Stromal cell of bone marrow (primary cell): Measurements from ENCODE around the gene SYNE1.

Source experiments
- DNase-seq: peaks from one replicate; pipeline ENCODE4 v3.0.0-alpha.2; 2012; ENCODE audit warnings: low read depth

SYNE1 gene

GRCh38 chr6:152490971-152491378 is 146.2 kb downstream of the SYNE1 start:
- DNase-seq: peak; percentile 10

DNA sequence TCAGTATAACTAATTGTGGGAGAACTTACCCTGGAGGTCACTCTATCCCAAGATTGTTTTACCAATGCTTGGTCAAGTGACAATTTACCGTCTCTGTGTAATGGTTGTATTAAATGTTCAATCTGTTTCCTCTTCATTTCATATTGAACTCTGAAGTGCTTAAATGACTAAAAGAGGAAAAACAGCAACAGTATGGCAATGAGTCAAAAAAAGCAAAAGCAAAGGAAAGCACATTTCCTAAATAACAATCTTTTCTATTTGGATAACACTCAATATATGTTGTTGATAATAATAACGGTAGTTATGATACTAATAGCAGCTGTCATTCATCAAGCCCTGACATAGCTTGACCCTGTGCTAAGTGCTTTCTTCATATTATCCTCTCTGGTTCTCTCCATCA is 152.4 kb downstream of the SYNE1 start:
- no peak for DNase-seq

GRCh38 chr6:152482289-152482688 is 154.9 kb downstream of the SYNE1 start:
- no peak for DNase-seq

DNA sequence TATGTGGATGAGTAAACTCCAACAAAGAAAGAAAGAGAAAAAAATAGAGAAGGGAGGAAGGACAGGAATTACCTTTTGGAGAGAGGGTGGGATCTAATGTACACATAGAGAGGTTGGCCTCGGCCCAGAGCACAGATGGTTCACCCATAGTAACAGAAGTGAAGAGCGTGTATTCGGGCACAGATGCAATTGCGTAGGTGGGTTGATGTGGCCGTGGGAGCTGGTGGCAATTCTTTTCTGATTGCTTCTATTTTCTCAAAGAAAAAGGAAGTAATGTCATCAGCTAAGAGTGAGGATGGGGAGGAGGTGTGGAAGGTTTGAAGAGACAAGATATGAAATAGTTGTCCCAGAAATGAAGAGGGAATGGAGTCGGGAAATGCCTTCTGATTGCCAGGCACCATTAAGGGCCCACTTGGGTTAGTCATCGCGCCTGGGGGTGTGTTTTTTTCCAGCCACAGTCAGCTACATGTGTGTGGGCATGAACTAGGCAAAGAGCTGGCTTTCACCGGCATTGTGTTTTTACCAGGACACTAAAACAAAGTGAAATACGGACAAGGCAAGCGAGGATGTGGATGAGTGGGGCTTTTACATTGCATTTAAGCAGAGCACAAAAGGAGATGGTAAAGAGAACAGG is 158.7 kb downstream of the SYNE1 start:
- DNase-seq: no peak

DNA sequence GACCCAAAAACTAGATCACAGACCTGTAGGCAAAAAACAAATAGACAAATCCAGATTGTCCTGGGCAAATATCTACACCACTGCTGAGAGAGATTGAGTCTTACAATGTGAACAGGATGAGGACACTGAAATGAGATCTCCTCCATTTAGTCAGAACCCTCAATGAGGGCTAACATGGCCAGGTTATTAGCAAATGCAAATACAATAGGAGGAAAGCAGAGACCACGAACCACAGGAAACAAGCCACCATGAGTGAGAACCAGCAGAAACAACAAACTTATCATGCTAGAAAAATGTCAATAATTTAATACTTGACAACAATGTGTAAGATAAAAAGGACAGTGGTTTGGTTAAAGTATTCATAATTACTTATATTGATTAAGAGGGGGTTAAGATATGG is 162.8 kb downstream of the SYNE1 start:
- no peak for DNase-seq

GRCh38 chr6:152472325-152472724 is 164.8 kb downstream of the SYNE1 start:
- DNase-seq: peak; percentile 19

- peak; percentile 27 for DNase-seq
Measured at GRCh38 chr6:152471456-152472265, 165.5 kb downstream of the SYNE1 start.

- DNase-seq: no peak
Measured at GRCh38 chr6:152463164-152463563, 174.0 kb downstream of the SYNE1 start.

DNA sequence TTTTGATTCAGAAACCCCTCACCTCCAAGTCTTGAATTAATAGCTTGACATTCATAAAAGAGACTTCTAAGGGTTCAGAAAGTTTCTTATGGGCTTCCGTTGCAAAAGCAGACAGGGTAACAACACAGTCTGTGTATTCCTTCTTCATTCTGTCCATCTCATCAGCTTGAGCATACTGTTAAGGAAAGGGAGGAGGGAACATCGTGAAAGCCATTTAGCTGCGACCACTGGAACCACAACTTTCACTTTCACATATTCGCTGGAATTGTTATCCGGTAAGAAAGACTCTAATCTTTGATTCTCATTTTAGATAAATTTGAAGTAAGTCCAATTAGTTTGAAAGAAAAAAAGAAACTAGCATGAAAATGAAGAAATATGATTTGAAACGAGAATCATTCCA is 174.4 kb downstream of the SYNE1 start:
- peak; percentile 18 for DNase-seq

GRCh38 chr6:152461556-152461955 is 175.6 kb downstream of the SYNE1 start:
- DNase-seq: no peak

DNA sequence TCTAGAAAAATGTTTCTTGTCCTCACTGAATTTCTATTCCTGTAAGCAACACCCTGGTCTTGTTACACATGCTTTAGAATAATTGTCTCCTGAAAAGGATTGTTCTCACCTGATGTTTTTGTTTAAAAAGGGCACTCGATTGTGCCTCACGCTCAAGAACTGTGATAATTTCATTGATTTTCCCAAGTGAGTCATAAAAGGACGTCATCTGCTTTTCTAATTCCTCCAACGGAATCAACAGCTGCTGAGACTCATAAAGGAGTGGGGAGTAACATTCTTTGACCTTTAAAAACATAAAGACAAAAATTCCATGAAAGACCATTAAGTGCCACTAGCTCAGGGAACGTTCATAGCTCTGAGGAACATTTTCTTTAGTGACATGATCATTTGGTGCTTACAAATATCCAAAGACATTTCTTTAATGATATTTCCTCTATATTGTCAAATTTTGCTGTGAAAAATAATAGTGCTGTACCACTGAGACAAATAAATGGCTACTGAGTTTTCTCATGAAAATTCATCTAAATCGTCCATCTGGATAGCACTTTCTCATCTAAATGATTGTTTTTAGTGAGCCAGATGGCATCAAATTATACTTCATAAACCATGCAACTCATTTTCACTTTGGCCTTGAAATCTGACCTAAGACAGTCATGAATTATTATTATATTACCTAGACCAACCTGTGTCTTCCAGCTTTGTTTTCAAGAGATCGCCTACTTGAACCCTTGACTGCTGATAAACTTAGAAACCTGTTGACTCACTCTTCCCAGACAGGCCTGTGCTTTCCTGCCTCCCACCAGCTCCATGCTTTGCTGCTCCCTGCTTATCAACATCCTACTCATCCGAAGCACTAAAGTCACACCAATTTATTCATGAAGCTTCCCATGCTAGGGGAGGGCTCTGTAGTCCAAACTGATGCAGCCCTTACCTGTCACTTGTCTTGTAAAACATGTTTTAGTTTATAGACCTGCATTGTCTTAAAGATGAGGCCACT is 178.2 kb downstream of the SYNE1 start:
- no peak for DNase-seq

- DNase-seq: no peak
Measured at GRCh38 chr6:152457949-152458624, 179.1 kb downstream of the SYNE1 start.

GRCh38 chr6:152454003-152454402 is 183.2 kb downstream of the SYNE1 start:
- DNase-seq: no peak

- no peak for DNase-seq
Measured at GRCh38 chr6:152453421-152453820, 183.7 kb downstream of the SYNE1 start.

DNA sequence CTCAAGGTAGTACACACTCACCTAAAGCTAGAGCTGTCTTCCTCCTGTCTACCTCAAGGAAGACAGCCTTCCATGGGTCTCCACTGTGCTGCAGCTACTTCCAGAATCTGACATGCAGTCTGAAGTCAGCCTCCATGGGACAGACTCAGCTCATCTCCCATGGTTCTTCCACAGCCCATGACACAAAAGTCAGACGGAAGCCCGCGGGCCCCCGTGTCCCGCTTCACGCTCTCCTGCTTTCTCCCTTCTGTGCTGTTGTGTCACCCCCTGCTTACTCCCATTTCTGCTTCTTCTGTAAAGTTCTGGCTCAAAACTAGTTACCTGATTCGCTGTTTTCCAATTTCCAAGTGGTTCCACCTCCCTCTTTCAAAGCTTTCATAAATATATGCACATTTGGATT is 184.5 kb downstream of the SYNE1 start:
- no peak for DNase-seq

GRCh38 chr6:152450519-152450918 is 186.6 kb downstream of the SYNE1 start:
- DNase-seq: no peak

DNA sequence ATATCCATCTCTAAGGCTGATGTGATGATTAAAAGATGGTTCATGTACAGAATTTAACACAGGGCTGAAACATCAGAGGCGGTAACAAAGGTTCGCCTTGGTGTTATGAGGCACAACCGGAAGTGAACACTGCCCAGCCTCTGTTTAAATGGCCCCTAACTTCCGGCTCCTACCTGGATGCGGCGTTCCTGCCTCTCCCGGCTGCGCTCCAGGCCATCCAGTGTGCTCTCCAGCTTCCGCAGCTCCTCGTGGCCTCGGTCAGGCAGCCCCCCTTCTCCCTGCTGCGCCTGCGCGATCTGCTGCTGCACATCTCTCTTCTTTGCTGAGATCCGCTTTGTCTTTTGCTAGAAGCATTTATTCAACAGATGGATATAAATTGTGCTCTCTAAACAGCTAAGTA is 195.3 kb downstream of the SYNE1 start:
- DNase-seq: no peak

DNA sequence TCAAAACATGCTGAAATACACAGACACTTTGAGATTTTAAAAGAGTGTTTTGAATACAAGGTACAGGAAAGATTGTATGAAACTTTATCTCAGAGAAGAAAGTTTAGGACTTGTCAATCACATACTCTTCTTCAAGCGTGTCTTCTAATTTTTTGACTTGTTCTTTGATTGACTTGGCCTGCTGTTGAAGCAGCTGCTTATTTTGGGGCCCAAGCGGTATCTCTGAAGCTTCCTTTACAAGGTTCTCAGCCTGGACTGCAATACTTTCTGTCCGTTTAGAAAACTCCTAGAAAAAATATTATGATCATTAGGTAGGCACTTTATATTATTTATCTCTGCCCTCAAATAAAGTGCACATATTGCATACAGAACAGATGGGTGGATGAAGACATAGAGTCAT is 201.3 kb downstream of the SYNE1 start:
- no peak for DNase-seq

DNA sequence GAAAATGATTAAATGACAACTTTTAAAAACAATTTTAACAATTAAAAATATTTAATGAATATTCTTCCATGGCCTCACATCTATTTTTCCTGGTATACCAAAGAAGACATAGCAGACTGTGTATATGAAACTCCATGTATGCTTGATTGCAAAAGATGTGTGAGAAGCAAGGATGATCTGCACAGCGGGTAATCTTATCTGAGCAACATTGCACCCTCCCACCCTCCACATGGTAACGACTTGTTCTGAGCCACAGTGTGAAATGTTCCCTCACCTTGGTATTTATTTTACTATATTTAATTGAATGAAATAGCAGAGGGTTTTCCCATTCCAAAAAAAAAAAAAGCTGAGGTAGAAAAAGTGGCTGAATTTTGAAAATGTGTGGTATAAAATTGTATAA is 204.4 kb downstream of the SYNE1 start:
- DNase-seq: no peak

DNA sequence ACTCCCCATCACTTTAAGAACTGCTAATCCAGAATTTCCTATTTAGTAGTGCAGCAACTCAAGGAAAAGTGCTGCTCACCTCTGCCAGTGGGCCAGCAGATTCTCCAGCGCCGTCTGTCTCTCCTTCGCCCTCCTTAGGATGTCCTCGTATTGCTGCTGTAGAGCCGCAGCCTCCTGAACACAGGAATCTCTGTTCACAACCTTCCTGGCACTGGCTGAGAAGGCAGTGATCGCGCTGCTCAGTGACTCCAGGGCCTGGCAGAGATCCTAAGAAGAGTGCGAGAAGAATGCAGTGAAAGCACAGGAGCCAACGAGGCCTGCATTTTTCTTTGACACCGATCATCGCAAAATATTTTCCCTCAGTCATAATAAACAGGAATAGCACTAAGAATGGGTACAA is 209.0 kb downstream of the SYNE1 start:
- no peak for DNase-seq

GRCh38 chr6:152426276-152426675 is 210.9 kb downstream of the SYNE1 start:
- no peak for DNase-seq
